A673 (cell line): ENCODE data around the gene RNF121. TPM values are rescaled to one million over a fixed set of nuclear protein-coding genes. Genes with fewer than 3 reads are reported as not detected.
"Not testable (repeated sequence)": the region's sequence is repeated elsewhere in the genome, so short reads cannot be mapped to it uniquely, and the experiment has no call there.

Source experiments
- BruUV-seq: library from RNA; stranded (reverse); fragments of 400-500 nt; replicated peaks from 2 replicates; lab custom pipeline; 2021; lab: Mats Ljungman, UMichigan
- CTCF ChIA-PET: fragments of 300-600 bp; sonication (Branson Sonifier 250); formaldehyde crosslinking; loops from one replicate; lab custom pipeline; 2022; ENCODE audit warnings: antibody characterized with exemption; lab: Charles Lee
- POLR2A ChIA-PET: fragments of 300-600 bp; sonication (Branson Sonifier 250); formaldehyde crosslinking; loops from one replicate; lab custom pipeline; 2022; ENCODE audit warnings: antibody characterized with exemption; ENCODE audit not compliant: low non-redundant PET; lab: Charles Lee
- DNase-seq: peaks from one replicate; pipeline ENCODE4 v3.0.0-alpha.2; 2015; ENCODE audit warnings: low spot score
- H3K27ac ChIP-seq: fragments of 200-600 bp; sonication (generic); 2 replicates; pipeline ENCODE4 v1.5.1; 2016; ENCODE audit warnings: mixed run types, low read depth, mild to moderate bottlenecking, mixed read lengths, antibody characterized with exemption, low read length; ENCODE audit not compliant: poor library complexity, severe bottlenecking
- H3K27me3 ChIP-seq: fragments of 200-600 bp; sonication (generic); replicated peaks from 2 replicates; pipeline ENCODE4 v1.6.1; 2017; ENCODE audit warnings: mixed run types, low read depth, mild to moderate bottlenecking, mixed read lengths, antibody characterized with exemption, low read length; ENCODE audit not compliant: insufficient read depth, poor library complexity
- H3K36me3 ChIP-seq: fragments of 200-600 bp; sonication (generic); 2 replicates; pipeline ENCODE4 v1.6.1; 2016; ENCODE audit warnings: mixed run types, mild to moderate bottlenecking, mixed read lengths, antibody characterized with exemption, low read length; ENCODE audit not compliant: insufficient read depth, poor library complexity, severe bottlenecking
- H3K4me1 ChIP-seq: fragments of 200-600 bp; sonication (generic); 2 replicates; pipeline ENCODE4 v1.6.1; 2017; ENCODE audit warnings: mixed run types, mild to moderate bottlenecking, mixed read lengths, antibody characterized with exemption, low read length; ENCODE audit not compliant: insufficient read depth, poor library complexity, severe bottlenecking
- H3K4me3 ChIP-seq: fragments of 200-600 bp; sonication (generic); 2 replicates; pipeline ENCODE4 v1.5.1; 2016; ENCODE audit warnings: low read depth, mixed run types, mild to moderate bottlenecking, mixed read lengths, low read length; ENCODE audit not compliant: poor library complexity, severe bottlenecking
- H3K9me3 ChIP-seq: fragments of 200-600 bp; sonication (generic); 2 replicates; pipeline ENCODE4 v1.6.1; 2016; ENCODE audit warnings: mixed run types, low read depth, mild to moderate bottlenecking, mixed read lengths, antibody characterized with exemption, low read length; ENCODE audit not compliant: poor library complexity, severe bottlenecking
- EZH2 ChIP-seq: fragments of 200-600 bp; sonication (generic); IDR thresholded peaks from 2 replicates; pipeline ENCODE4 v1.6.1; 2017; ENCODE audit warnings: borderline replicate concordance, low read depth, mild to moderate bottlenecking, mixed read lengths, antibody characterized with exemption, low read length; ENCODE audit not compliant: poor library complexity, severe bottlenecking
- intact Hi-C: fragments of 100-400 bp; cut with micrococcal nuclease; formaldehyde crosslinking; loops from one replicate; pipeline ENCODE4 v1.10.0; 2022; ENCODE audit not compliant: unreplicated experiment
- total RNA-seq: library from RNA; stranded (reverse); gene quantifications from 2 replicates; pipeline ENCODE4 v1.2.3, GENCODE V29; 2021
- TF ChIP-seq, protein P1 (sequence below): fragments of 300-800, 200-600 bp; sonication (generic); conservative IDR thresholded peaks from 2 replicates; pipeline ENCODE4 v1.5.1; 2017; ENCODE audit warnings: low read depth, mild to moderate bottlenecking, antibody characterized with exemption, low read length, moderate library complexity, mixed read lengths

Gene RNF121
- total RNA-seq, 1 experiment from 2014 or later = 59.1 TPM

DNA sequence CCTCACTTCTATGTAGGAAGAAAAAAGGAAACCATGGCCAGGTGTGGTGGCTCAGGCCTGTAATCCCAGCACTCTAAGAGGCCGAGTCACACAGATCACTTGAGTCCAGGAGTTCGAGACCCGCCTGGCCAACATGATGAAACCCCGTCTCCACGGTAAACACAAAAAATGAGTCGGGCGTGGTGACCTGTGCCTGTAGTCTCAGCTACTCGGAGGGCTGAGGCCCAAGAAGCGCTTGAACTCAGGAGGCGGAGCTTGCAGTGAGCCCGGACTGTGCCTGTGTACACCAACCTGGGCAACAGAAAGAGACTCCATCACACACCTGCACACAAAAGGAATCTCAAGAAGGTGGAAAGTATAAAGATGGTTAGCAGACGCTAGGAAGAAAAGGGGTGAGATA lies 32.9 kb upstream of the RNF121 start:
- DNase-seq = no peak
- Histone ChIP-seq H3K36me3 (no peaks in the 10 kb centered on the region), H3K4me1 (no peaks in the 10 kb centered on the region), H3K27me3 (no peaks in the 10 kb centered on the region), H3K4me3 (no peak overlapping the region), H3K9me3 (no peaks in the 10 kb centered on the region), H3K27ac (no peak overlapping the region)
- intact Hi-C loops = no loop called here
- no peak for TF ChIP-seq EZH2
- TF ChIP-seq, protein P1, sequence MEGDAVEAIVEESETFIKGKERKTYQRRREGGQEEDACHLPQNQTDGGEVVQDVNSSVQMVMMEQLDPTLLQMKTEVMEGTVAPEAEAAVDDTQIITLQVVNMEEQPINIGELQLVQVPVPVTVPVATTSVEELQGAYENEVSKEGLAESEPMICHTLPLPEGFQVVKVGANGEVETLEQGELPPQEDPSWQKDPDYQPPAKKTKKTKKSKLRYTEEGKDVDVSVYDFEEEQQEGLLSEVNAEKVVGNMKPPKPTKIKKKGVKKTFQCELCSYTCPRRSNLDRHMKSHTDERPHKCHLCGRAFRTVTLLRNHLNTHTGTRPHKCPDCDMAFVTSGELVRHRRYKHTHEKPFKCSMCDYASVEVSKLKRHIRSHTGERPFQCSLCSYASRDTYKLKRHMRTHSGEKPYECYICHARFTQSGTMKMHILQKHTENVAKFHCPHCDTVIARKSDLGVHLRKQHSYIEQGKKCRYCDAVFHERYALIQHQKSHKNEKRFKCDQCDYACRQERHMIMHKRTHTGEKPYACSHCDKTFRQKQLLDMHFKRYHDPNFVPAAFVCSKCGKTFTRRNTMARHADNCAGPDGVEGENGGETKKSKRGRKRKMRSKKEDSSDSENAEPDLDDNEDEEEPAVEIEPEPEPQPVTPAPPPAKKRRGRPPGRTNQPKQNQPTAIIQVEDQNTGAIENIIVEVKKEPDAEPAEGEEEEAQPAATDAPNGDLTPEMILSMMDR = no peak
- BruUV-seq = no TSS peak
- POLR2A ChIA-PET = no interaction called here
- CTCF ChIA-PET = no interaction called here

DNA sequence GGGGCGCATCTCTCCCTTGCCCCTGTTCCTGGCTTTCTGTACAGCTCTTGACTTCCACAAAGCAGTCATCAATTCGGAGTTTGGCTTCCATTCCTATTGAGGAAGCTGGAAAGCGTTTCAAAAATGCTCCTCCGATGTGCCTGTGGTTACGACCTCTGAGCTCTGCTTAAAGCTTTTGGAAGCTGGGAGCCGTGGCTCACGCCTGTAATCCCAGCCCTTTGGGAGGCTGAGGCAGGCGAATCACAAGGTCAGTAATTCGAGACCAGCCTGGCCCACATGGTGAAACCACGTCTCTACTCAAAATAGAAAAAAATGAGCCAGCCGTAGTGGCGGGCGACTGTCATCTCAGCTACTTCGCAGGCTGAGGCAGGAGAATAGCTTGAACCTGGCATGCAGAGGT lies 27.7 kb upstream of the RNF121 start:
- H3K4me1 ChIP-seq, POLR2A ChIA-PET, H3K27me3 ChIP-seq, H3K27ac ChIP-seq, intact Hi-C loops, H3K9me3 ChIP-seq, BruUV-seq, CTCF ChIA-PET, H3K36me3 ChIP-seq, H3K4me3 ChIP-seq, DNase-seq: not testable (repeated sequence)

DNA sequence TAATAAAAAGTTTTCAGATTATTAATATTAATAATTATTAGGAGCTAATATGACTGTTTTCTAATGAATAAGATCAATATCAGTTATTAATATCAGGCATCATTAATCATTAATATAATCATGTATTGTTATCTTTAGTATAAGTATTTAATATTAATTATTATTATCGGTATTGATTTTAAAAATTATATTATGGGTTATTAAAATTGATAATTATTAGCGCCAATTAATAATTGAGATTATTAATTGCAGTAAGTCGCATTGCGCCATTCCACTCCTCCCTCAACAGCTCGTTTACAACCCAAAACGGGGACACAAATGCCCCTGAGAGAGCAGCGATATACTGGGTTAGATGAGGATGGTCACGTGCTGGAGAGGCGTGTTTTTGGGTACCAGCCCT lies 20.6 kb upstream of the RNF121 start:
- no peaks in the 10 kb centered on the region for H3K36me3 ChIP-seq
- ChIA-PET POLR2A (no interaction called here), CTCF (no interaction called here)
- intact Hi-C loops = no loop called here
- no peaks in the 10 kb centered on the region for H3K9me3 ChIP-seq
- H3K4me3 ChIP-seq = no peak overlapping the region
- no TSS peak for BruUV-seq
- no peak for TF ChIP-seq EZH2
- TF ChIP-seq, protein P1 = no peak
- no peak overlapping the region for H3K27ac ChIP-seq
- no peaks in the 10 kb centered on the region for H3K4me1 ChIP-seq
- no peaks in the 10 kb centered on the region for H3K27me3 ChIP-seq
- no peak for DNase-seq

DNA sequence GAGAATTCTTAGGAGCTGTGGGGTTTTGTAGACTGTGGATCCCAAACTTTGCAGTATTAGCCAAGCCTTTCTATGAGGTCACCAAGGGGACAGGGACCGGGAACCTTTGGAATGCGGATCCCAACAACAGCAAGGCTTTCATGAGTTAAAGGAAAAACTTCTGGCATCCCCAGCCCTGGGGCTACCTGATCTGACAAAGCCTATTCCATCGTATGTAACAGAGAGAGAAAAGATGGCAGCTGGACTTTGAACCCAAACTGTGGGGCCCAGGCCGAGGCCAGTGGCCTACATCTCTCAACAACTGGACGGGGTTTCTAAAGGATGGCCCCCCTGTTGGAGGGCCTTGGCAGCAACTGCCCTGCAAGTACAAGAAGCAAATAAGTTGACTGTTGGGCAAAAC lies 18.1 kb upstream of the RNF121 start:
- peaks cover 11% of the 10 kb centered on the region for H3K36me3 ChIP-seq
- H3K4me1 ChIP-seq, H3K27ac ChIP-seq, CTCF ChIA-PET, POLR2A ChIA-PET, DNase-seq, H3K4me3 ChIP-seq, intact Hi-C loops, BruUV-seq, H3K27me3 ChIP-seq, H3K9me3 ChIP-seq: not testable (repeated sequence)

DNA sequence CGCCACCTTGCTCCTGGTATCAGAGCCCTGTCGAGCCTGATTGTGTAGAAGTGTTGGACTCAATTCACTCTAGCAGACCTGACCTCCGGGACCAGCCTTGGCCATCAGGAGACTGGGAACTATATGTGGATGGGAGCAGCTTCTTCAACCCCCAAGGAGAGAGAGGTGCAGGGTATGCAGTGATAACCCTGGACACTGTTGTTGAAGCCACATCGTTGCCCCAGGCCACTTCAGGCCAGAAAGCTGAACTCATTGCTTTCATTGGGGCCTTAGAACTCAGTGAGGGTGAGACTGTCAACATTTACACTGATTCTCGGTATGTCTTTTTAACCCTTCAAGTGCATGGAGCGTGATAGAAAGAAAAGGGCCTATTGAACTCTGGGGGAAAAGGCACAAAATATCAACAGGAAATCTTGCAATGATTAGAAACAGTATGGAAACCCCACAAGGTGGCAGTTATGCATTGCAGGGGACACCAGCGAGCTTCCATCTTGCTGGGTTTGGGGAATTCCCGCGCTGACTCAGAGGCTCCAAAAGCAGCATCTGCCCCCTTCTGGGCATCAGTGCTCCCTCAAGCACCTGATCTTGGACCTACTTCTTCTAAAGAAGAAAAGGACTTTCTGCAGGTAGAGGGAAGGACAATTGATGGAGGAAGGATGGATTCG lies 17.4 kb upstream of the RNF121 start:
- BruUV-seq, H3K4me1 ChIP-seq, H3K27me3 ChIP-seq, DNase-seq, H3K4me3 ChIP-seq, POLR2A ChIA-PET, intact Hi-C loops, CTCF ChIA-PET, H3K9me3 ChIP-seq, H3K27ac ChIP-seq: not testable (repeated sequence)
- H3K36me3 ChIP-seq = peaks cover 14% of the 10 kb centered on the region

DNA sequence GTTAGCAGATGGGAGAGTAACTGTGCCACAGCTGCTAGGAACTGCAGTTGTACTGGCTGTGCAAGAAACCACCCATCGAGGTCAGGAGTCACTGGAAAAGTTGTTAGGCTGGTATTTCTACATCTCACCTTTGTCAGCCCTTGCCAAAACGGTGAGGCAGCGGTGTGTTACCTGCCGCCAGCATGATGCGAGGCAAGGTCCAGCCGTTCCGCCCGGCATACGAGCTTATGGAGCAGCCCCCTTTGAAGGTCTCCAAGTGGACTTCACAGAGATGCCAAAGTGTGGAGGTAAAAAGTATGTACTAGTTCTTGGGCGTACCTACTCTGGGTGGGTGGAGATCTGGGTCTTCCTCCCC lies 16.9 kb upstream of the RNF121 start:
- peaks cover 14% of the 10 kb centered on the region for H3K36me3 ChIP-seq
- POLR2A ChIA-PET, H3K9me3 ChIP-seq, BruUV-seq, H3K4me3 ChIP-seq, DNase-seq, CTCF ChIA-PET, H3K27ac ChIP-seq, H3K4me1 ChIP-seq, intact Hi-C loops, H3K27me3 ChIP-seq: not testable (repeated sequence)
